Hepatocyte (in vitro differentiated cells): Measurements from ENCODE around the gene TRIM60. TPM values are rescaled to one million over a fixed set of nuclear protein-coding genes. Genes with fewer than 3 reads are reported as not detected.
"Not testable (repeated sequence)": the region's sequence is repeated elsewhere in the genome, so short reads cannot be mapped to it uniquely, and the experiment has no call there.

ENCODE experiments used
- DNase-seq: peaks from one replicate; pipeline ENCODE4 v3.0.0-alpha.2; 2016; ENCODE audit warnings: low spot score
- H2AFZ ChIP-seq: fragments of 200-600 bp; sonication (generic); 2 replicates; pipeline ENCODE4 v1.6.0; 2016; ENCODE audit warnings: antibody characterized with exemption, mild to moderate bottlenecking
- H3K27ac ChIP-seq: fragments of 200-600 bp; sonication (generic); 2 replicates; pipeline ENCODE4 v1.5.1; 2016; ENCODE audit warnings: mild to moderate bottlenecking
- H3K27me3 ChIP-seq: fragments of 200-600 bp; sonication (generic); 2 replicates; pipeline ENCODE4 v1.6.1; 2016
- H3K36me3 ChIP-seq: fragments of 200-600 bp; sonication (generic); replicated peaks from 2 replicates; pipeline ENCODE4 v1.5.1; 2016; ENCODE audit warnings: low read depth; ENCODE audit not compliant: insufficient read depth
- H3K4me1 ChIP-seq: fragments of 200-600 bp; sonication (generic); 2 replicates; pipeline ENCODE4 v1.5.1; 2016; ENCODE audit warnings: mild to moderate bottlenecking, moderate library complexity; ENCODE audit not compliant: insufficient read depth
- H3K4me2 ChIP-seq: fragments of 200-600 bp; sonication (generic); 2 replicates; pipeline ENCODE4 v1.6.0; 2016
- H3K4me3 ChIP-seq: fragments of 200-600 bp; sonication (generic); 2 replicates; pipeline ENCODE4 v1.5.1; 2016; ENCODE audit warnings: mild to moderate bottlenecking
- H3K79me2 ChIP-seq: fragments of 200-600 bp; sonication (generic); 2 replicates; pipeline ENCODE4 v1.6.0; 2017; ENCODE audit warnings: mild to moderate bottlenecking
- H3K9me2 ChIP-seq: fragments of 200-600 bp; sonication (generic); replicated peaks from 2 replicates; pipeline ENCODE4 v1.6.0; 2017; ENCODE audit warnings: mild to moderate bottlenecking; ENCODE audit not compliant: insufficient read depth
- H3K9me3 ChIP-seq: fragments of 200-600 bp; sonication (generic); 2 replicates; pipeline ENCODE4 v1.5.1; 2016; ENCODE audit warnings: low read depth, mild to moderate bottlenecking
- H4K20me1 ChIP-seq: fragments of 200-600 bp; sonication (generic); 2 replicates; pipeline ENCODE4 v1.6.0; 2016; ENCODE audit warnings: mild to moderate bottlenecking; ENCODE audit not compliant: insufficient read depth, poor library complexity, severe bottlenecking
- CTCF ChIP-seq: fragments of 200-600 bp; sonication (generic); IDR thresholded peaks from 2 replicates; pipeline ENCODE4 v1.5.1; 2016; ENCODE audit warnings: antibody characterized with exemption, mild to moderate bottlenecking; ENCODE audit not compliant: poor library complexity
- EZH2 ChIP-seq: fragments of 200-600 bp; sonication (generic); IDR thresholded peaks from 2 replicates; pipeline ENCODE4 v1.6.1; 2016; ENCODE audit warnings: antibody characterized with exemption, mild to moderate bottlenecking, borderline replicate concordance
- EZH2phosphoT487 ChIP-seq: fragments of 200-600 bp; sonication (generic); IDR thresholded peaks from one replicate; pipeline ENCODE4 v1.6.1; 2018; ENCODE audit warnings: antibody characterized with exemption, mild to moderate bottlenecking, low read depth, moderate library complexity; ENCODE audit not compliant: unreplicated experiment, severe bottlenecking
- WGBS: methylation state at CpG from one replicate; pipeline ENCODE4 v1.1.6; 2016; ENCODE audit warnings: low lambda C conversion rate; ENCODE audit errors: missing lambda C conversion rate; 5-methylcytosine and 5-hydroxymethylcytosine counted together
- polyA plus RNA-seq: library from polyadenylated mRNA; unstranded; fragments of >200 nt; fragmentation: Nextera tagmentation; extraction: Ambion mirVana; gene quantifications from 2 replicates; pipeline ENCODE4 v1.2.1, GENCODE V29; 2016
- total RNA-seq: library from RNA; depleted of rRNA; stranded (reverse); fragments of >200 nt; gene quantifications from 2 replicates; pipeline ENCODE4 v1.2.3, GENCODE V29; 2014

Gene TRIM60
- total and polyA plus RNA-seq, 2 experiments from 2014 or later, result not detected

GRCh38 chr4:165077034-165077578 lies 45.3 kb downstream of the TRIM60 start:
- H3K4me1 ChIP-seq, result peaks cover 4% of the 10 kb centered on the region
- no peaks in the 10 kb centered on the region for H3K79me2 ChIP-seq
- H3K9me2 ChIP-seq, result no peaks in the 10 kb centered on the region
- no peak overlapping the region for H3K27ac ChIP-seq
- H3K4me3 ChIP-seq, result no peak overlapping the region
- no peaks in the 10 kb centered on the region for H3K36me3 ChIP-seq
- H3K4me2 ChIP-seq, result no peak overlapping the region
- no peak for TF ChIP-seq EZH2phosphoT487
- H3K27me3 ChIP-seq, result no peaks in the 10 kb centered on the region
- H4K20me1 ChIP-seq, result no peaks in the 10 kb centered on the region
- 96% methylated on average over 5 of the region's 5 CpGs for WGBS
- no peaks in the 10 kb centered on the region for H3K9me3 ChIP-seq
- DNase-seq, result no peak
- no peak overlapping the region for H2AFZ ChIP-seq

- H3K27ac ChIP-seq, result no peak overlapping the region
- TF ChIP-seq EZH2 (no peak), CTCF (no peak), EZH2phosphoT487 (no peak)
- H4K20me1 ChIP-seq, result no peaks in the 10 kb centered on the region
- no peaks in the 10 kb centered on the region for H3K36me3 ChIP-seq
- 47% methylated on average over 6 of the region's 6 CpGs for WGBS
- H3K27me3 ChIP-seq, result no peaks in the 10 kb centered on the region
- no peaks in the 10 kb centered on the region for H3K79me2 ChIP-seq
- no peaks in the 10 kb centered on the region for H3K9me3 ChIP-seq
- no peak overlapping the region for H3K4me2 ChIP-seq
- no peaks in the 10 kb centered on the region for H3K9me2 ChIP-seq
- no peaks in the 10 kb centered on the region for H3K4me1 ChIP-seq
- no peak overlapping the region for H3K4me3 ChIP-seq
- peak; percentile 34 for DNase-seq
- no peak overlapping the region for H2AFZ ChIP-seq
These were observed 47.7 kb downstream of the TRIM60 start for GRCh38 chr4:165079476-165079875.

- DNase-seq, H3K9me3 ChIP-seq, H3K4me1 ChIP-seq, H2AFZ ChIP-seq, H3K27ac ChIP-seq, H3K27me3 ChIP-seq, H3K4me2 ChIP-seq, H3K79me2 ChIP-seq, H4K20me1 ChIP-seq, H3K4me3 ChIP-seq, H3K9me2 ChIP-seq, H3K36me3 ChIP-seq: not testable (repeated sequence)
- 99% methylated on average over 7 of the region's 7 CpGs for WGBS
These were observed 53.0 kb downstream of the TRIM60 start for GRCh38 chr4:165084787-165085186.

GRCh38 chr4:165085946-165086345 lies 54.1 kb downstream of the TRIM60 start:
- Histone ChIP-seq H3K4me2 (no peak overlapping the region), H3K27me3 (no peaks in the 10 kb centered on the region), H3K9me2 (no peaks in the 10 kb centered on the region), H3K27ac (no peak overlapping the region), H4K20me1 (no peaks in the 10 kb centered on the region), H3K4me3 (no peak overlapping the region), H2AFZ (no peak overlapping the region), H3K4me1 (no peaks in the 10 kb centered on the region), H3K9me3 (no peaks in the 10 kb centered on the region), H3K36me3 (no peaks in the 10 kb centered on the region), H3K79me2 (no peaks in the 10 kb centered on the region)
- TF ChIP-seq CTCF (no peak), EZH2 (no peak), EZH2phosphoT487 (no peak)
- 98% methylated on average over 2 of the region's 2 CpGs for WGBS
- DNase-seq, result no peak
